HG03103 (cell line): ENCODE results near the gene KIF20B.
"Not testable (repeated sequence)": the region's sequence is repeated elsewhere in the genome, so short reads cannot be mapped to it uniquely, and the experiment has no call there.

Experiments
- ATAC-seq: cut with Tn5 transposase; IDR thresholded peaks from one replicate; pipeline ENCODE4 v1.9.1; 2021; ENCODE audit warnings: low read depth; ENCODE audit not compliant: unreplicated experiment

The KIF20B gene

DNA sequence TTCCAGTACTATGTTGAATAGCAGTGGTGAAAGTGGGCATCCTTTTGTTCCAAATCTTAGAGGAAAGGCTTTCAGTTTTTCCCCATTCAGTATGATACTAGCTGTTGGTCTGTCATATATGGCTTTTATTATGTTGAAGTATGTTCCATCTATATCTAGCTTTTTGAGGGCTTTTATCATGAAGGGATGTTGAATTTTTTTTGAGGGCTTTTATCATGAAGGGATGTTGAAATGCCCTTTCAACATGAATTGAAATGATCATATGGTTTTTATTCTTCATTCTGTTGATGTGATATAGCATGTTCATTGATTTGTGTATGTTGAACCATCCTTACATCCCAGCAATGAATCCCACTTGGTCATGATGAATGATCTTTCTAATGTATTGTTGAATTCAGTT lies 75.3 kb downstream of the KIF20B start:
- no peak for ATAC-seq

DNA sequence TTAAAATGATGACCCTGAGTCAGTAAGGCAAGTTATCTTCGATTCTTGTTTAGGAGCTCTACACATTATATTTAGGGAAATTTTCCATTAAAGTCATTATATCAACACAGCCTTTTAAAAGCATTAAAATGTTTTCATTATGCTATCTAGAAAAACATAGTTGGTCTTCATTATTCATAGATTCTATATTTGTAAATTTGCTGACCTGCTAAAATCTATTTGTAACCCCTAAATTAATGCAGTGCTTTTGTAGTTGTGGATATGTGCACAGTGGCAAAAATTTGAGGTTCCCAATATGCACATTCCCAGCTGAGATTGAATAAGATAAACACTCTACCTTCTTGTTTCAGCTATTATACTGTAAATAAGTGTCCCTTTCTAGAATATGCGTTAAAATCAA lies 81.1 kb downstream of the KIF20B start:
- ATAC-seq: no peak

DNA sequence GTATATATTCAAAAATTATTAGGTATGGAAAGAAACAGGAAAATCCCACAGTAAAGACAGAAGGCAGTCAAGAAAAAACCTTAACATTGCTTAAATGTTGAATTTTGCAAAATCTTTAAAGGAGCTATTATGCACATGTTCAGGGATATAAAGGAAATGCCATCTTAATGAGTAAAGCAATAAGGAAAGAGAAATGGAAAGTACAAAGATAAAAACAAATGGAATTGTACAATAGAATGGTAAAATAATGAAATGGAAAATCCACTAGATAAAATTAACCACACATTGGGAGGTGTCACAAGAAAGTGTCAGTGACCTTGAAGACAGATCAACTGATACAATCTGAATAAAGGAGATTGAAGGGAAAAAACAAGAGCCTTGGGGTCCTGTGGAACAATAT lies 82.0 kb downstream of the KIF20B start:
- ATAC-seq: no peak

DNA sequence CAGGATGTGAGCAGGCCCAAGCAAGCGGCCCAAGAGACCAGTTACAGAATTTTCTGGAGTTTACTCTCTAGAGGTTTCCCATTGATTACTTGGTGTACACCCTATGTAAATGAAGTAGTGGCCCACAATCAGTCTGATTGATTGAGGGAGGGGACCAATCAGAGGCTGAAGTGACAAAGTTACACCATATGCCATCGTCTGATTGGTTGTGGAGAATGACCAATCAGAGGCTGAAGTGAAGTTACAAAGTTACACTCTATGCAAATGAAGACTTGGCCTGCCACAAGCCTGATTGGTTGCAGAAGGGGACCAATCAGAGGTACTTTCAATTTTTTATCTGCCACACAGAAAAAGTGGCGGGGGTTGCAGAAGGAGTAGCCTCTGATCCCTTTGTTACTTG lies 83.7 kb downstream of the KIF20B start:
- ATAC-seq: no peak

DNA sequence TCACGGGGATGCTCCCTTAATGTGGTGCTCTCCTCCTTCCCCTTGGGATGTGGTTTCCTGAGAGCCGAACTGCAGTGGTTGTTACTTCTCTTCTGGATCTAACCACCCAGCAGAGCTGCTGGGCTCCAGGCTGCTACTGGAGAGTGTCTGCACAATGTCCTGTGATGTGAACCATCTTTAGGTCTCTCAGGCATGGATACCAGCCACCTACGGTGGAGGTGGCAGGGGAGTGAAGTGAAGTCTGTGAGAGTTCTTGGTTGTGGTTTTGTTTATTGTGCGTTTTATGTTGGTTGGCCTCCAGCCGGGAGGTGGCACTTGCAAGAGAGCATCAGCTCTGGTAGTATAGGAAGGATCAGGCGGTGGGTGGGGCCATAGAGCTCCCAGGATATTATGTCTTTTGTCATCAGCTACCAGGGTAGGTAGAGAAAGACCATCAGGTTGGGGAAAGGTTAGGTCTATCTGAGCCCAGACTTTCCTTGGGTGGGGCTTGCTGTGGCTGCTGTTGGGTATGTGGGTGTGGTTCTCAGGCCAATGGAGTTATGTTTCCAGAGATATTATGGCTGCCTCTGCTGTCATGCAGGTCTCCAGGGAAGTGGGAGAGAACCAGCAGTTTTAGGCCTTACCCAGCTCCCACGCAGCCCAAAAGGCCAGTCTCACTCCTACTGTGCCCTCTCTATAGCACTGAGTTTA lies 87.9 kb downstream of the KIF20B start:
- no peak for ATAC-seq

DNA sequence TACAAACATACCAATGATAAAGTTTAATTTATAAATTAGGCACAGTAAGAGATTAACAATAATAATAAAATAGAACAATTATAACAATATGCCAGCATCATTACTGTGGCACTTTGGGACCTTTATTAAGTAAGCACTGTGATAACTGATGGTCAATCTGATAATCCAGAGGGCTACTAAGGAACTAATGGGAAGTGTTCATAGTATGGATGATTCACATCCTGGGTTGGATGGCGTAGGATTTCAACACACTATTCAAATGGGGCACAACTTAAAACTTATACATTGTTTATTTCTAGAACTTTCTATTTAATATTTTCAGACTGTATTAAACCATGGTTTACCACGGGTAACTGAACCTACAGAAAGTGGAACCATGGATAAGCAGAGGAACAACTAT lies 90.8 kb downstream of the KIF20B start:
- ATAC-seq: no peak

DNA sequence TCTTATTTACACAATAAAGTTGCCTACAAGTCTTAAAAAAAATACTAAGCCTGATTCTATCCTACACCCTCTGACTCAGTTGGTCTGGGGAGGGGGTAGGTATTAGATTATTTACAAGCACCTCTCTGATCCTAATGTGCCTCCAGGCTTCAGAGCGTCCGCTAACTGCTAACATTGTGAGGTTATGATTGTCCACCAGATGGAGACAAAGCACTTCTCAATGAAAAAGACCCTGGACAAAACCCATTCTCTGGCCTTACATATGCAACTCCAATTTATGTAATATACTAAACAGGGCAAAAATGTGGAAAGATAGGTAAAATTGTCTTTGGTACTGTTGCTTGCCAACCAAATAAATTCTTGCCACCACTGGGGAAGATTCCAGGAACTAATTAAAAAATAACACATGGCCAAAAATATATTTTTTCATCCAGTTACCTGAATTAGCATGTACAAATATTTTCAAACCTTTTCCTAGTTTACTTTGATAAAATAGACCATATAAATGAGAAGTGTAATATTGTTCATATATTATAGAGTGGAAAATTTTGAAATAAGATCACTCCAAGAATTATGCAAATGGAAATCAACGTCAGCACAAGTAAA lies 92.4 kb downstream of the KIF20B start:
- ATAC-seq: no peak

DNA sequence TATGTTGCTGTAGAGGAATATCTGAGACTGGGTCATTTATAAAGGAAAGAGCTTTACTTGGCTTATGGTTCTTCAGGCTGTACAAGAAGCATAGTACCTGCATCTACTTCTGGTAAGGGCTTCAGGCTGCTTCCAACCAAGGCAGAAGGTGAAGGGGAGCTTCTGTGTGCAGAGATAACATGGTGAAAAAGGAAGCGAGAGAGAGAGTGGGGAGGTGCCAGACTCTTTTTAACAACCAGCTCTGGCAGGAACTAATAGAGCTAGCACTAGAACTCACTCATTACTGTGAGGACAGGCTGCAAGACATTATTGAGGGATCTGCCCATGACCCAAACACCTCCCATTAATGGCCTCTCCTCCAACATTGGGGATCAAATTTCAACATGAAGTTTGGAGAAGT lies 94.5 kb downstream of the KIF20B start:
- ATAC-seq: peak; percentile 57

DNA sequence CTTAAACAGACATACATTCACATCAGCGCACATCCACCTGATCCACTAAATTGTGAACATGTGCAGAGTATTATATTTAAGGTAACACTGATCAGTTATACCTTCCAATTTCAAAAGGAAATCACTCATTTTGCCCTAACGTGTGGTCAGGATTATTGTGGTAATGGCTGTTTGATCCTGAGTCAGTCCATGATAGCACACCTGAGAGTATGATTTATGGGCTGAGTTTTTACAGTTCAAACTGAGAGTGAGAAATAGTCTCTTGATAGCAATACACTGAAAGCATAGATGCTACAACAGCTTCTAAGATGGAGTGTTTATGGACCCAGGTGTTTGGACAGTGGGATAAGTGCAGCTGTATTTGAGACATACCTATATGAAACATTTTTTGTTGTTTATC lies 96.7 kb downstream of the KIF20B start:
- no peak for ATAC-seq

DNA sequence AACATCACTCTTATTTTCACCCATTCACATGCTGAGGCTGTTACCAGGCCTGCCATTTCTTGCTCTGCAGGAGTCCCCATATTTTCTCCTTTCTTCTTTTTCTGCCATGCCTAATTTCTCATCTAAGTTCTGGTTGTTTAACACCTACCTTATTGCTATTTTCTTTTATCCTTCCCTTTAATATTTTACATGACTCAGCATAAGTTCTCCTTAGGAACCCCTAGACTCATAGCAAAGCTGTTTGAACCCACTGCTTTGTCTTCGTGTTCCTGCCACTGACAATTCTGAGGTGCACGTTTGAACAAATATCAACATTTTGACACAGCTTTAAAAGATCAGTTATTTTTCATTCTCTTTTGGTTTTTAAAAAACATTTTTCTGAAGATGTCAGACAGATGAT lies 98.2 kb downstream of the KIF20B start:
- ATAC-seq: no peak

DNA sequence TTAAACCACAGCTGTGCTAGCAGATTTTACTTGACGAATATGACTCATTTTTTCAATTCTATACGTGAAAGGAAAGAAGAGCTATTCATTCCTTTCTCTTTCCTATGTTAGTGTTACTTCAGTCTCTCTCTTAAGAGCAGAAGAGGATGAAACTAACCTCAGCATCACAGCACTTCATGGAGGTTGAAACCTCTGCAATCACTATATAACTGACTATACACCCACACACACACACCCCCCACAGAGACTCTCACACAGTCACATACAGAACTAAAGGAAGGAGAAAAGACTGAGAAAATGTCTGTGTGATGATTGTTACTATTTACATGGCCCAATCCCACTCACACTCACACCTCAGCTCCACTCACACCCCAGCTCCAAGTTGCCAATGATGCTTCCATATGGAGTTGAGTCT lies 104.2 kb downstream of the KIF20B start:
- peak; percentile 90 for ATAC-seq

DNA sequence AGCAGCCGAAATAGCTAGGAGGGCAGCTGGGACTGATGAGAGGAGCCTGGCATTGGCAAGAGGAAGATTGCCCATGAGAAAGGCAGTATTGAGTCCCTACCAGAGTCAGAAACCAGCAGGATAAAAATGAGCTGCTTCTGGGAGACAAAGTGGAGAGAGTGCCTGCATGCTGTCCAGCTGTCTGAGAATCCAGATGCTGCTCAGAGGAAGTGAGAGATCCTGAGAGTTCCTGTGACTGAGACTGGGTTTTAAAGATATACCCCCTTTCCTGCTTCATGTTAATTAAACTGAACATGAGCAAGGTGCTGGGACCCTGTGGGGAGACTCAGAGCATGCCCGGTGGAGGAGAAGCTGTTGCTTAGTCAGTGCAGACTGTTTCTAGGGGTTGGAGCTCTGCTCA lies 107.5 kb downstream of the KIF20B start:
- ATAC-seq: no peak

DNA sequence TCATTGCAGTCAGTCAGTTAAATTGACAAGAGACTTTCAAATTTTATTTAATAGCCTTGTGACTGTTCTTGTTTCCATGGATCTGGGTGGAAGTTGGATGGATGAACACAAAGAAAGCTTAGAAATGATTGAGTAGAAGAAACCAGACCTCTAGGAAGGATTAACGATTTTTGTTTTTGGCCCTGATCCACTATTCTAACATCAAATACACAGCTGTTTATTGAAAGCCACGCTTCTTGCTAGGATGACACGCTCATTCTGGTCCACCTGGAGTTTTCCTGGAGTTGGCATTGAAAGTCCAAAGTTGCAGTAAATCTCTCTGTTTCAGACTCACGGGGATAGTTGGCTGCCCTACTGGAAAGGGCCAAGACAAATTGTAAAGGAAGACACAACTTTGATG lies 108.4 kb downstream of the KIF20B start:
- no peak for ATAC-seq

DNA sequence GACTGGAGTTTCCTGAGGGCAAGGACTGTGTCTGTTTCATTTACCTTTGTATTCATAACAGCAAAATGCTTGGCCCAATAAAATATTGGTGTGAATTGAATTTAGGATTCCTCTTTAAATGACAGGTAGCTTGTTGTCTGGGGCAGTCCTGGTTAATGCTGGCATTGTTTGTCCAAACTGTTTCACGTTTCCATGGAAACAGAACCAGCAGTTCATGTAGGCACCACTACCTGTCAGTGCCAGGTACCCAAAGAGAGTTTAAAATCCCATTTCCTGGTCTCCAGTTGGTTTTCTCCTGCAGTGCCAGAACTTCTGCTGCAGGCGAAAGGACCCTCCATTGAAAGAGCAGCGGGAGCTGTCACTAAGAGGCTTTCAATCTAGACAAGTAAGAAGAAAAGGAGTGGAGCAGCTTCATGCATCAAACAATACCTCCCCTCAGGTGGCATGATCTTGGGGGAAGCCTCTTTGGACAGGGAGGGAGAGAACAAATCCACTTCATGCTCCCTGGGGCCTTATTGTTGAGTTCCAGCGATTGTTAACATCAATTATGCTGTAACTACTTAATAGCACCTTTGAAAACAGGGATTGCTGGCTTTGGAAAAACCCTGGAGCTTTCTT lies 109.6 kb downstream of the KIF20B start:
- ATAC-seq: no peak

DNA sequence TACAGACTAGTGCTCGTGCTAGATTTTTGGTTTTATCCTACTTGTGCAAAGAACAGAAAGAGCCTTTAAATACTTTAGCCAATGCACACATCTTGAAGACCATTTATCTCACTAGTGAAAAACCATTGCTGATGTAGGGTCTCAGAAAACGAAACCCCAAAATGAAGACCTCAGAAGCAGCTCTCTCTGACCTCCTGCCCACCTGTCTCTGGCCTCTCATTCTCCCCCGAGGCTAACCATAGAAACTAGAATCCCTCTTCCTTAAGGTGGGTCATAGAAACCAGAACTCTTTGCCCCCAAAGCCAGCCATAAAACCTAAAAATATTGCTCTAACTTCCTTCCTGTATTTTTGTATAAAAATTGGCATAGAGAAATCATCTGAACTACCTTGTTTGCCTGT lies 112.2 kb downstream of the KIF20B start:
- no peak for ATAC-seq

DNA sequence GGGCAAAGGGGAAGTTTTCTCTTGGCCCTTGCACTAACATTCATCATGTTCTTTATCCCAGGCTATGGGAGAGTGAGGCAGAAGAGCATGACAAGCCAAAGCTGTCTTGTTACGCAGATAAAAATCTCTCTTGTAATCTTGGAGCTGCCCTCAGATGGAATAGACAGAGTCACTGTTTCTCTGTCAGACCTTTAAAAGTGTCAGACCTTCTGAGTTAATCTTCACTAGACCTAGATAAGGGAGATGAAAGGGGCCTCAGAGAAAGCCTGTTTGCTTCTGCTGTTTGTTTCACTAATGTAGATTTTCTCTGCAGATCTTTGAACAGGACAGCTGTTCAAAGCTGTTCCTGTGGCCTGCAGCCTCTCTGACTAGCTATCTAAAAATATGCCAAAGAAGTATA lies 112.9 kb downstream of the KIF20B start:
- no peak for ATAC-seq

DNA sequence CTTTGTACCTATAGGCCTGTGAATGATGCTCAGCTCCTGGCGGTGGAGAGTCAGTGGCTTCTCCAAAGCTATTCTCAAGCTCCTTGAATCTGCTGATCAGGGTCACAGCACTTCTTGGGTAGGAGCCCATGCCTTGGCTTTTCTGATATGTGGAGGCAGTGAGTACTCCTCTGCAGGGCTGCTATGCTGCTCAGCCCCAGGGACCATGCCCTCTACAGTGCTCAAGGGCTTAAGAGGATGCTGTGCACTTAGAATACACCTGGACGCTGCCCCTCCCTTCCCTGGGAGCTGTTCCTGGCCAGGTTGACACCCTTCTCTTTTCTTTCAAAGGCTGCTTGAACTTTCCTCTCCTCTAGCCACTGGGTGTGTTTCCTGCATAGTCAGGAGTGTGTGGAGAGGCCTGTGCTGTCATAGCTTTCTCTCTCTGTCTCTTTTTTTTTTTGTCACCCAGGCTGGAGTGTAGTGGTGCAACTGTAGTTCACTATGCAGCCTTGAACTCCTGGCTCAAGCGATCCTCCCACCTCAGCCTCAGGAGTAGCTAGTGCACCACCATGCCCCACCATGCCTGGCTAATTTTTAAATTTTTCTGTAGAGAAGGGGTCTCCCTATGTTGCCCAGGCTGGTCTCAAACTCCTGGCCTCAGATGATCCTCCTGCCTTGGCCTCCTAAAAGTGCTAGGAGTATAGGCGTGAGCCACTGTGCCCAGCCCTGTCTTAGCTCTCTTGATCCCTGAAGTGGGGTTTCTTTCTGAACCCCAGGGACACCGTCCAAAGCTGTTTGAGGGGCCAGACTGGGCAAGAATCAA lies 113.9 kb downstream of the KIF20B start:
- ATAC-seq: no peak

DNA sequence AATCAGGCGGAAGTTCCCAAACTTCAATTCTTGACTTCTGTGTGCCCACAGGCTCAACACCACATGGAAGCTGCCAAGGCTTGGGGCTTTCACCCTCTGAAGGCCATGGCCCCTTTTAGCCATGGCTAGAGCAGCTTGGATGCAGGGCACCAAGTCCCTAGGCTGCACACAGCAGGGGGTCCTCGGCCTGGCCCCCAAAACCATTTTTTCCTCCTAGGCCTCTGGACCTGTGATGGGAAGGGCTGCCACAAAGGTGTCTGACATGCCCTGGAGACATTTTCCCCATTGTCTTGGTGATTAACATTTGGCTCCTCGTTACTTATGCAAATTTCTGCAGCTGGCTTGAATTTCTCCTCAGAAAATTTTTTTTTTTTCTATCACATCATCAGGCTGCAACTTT lies 117.6 kb downstream of the KIF20B start:
- not testable (repeated sequence) for ATAC-seq
